RPMI7951 (cell line): ENCODE measurements around the gene TMEM92. TPM values are rescaled to one million over a fixed set of nuclear protein-coding genes. Genes with fewer than 3 reads are reported as not detected.
"Not testable (repeated sequence)": the region's sequence is repeated elsewhere in the genome, so short reads cannot be mapped to it uniquely, and the experiment has no call there.

Source experiments
- DNase-seq: peaks from one replicate; pipeline ENCODE4 v3.0.0-alpha.2; 2012; ENCODE audit warnings: low read depth
- total RNA-seq: library from RNA; depleted of rRNA; stranded (reverse); fragments of >200 nt; shearing (Covaris generic); gene quantifications from 2 replicates; pipeline ENCODE4 v1.2.3, GENCODE V29; 2014

TMEM92 gene
- total RNA-seq, 1 experiment from 2014 or later = not detected

- no peak for DNase-seq
These were observed 27.8 kb downstream of the TMEM92 start for GRCh38 chr17:50301891-50302584.

- no peak for DNase-seq
These were observed 28.8 kb downstream of the TMEM92 start for GRCh38 chr17:50303051-50303450.

GRCh38 chr17:50303596-50303995 is 29.3 kb downstream of the TMEM92 start:
- no peak for DNase-seq

GRCh38 chr17:50304781-50305404 is 30.6 kb downstream of the TMEM92 start:
- no peak for DNase-seq

GRCh38 chr17:50307654-50308053 is 33.4 kb downstream of the TMEM92 start:
- no peak for DNase-seq

GRCh38 chr17:50308666-50309065 is 34.4 kb downstream of the TMEM92 start:
- DNase-seq = no peak

- no peak for DNase-seq
These were observed 36.3 kb downstream of the TMEM92 start for GRCh38 chr17:50310455-50311111.

GRCh38 chr17:50311112-50311460 is 36.8 kb downstream of the TMEM92 start:
- no peak for DNase-seq

- no peak for DNase-seq
These were observed 37.2 kb downstream of the TMEM92 start for GRCh38 chr17:50311483-50311882.

- DNase-seq = no peak
These were observed 38.0 kb downstream of the TMEM92 start for GRCh38 chr17:50312308-50312707.

- DNase-seq = no peak
These were observed 40.3 kb downstream of the TMEM92 start for GRCh38 chr17:50314456-50315011.

GRCh38 chr17:50316016-50316587 is 41.8 kb downstream of the TMEM92 start:
- DNase-seq = no peak

GRCh38 chr17:50316660-50317059 is 42.4 kb downstream of the TMEM92 start:
- DNase-seq = not testable (repeated sequence)

GRCh38 chr17:50317121-50317520 is 42.9 kb downstream of the TMEM92 start:
- DNase-seq = no peak

- DNase-seq = no peak
These were observed 44.4 kb downstream of the TMEM92 start for GRCh38 chr17:50318501-50319285.

- DNase-seq = no peak
These were observed 45.2 kb downstream of the TMEM92 start for GRCh38 chr17:50319306-50320004.

- no peak for DNase-seq
These were observed 48.0 kb downstream of the TMEM92 start for GRCh38 chr17:50322271-50322670.

GRCh38 chr17:50323060-50323459 is 48.8 kb downstream of the TMEM92 start:
- DNase-seq = no peak

- no peak for DNase-seq
These were observed 51.6 kb downstream of the TMEM92 start for GRCh38 chr17:50325906-50326305.

GRCh38 chr17:50326831-50327364 is 52.6 kb downstream of the TMEM92 start:
- DNase-seq = no peak
